HepG2 (cell line): ENCODE measurements around the gene CD7. TPM values are rescaled to one million over a fixed set of nuclear protein-coding genes. Genes with fewer than 3 reads are reported as not detected.
A peak's percentile ranks its signal among the peaks of the same experiment; 100 is the strongest.

Experiments
- AKNA ChIP-seq: sonication (generic); formaldehyde crosslinking; IDR thresholded peaks from 2 replicates; pipeline ENCODE4 v1.4.0; 2020; ENCODE audit warnings: missing genetic modification reagents, borderline replicate concordance
- GATA4 ChIP-seq: sonication (generic); IDR thresholded peaks from 2 replicates; pipeline ENCODE4 v1.6.1; 2016; ENCODE audit warnings: antibody characterized with exemption, low read depth, borderline replicate concordance
- HES4 ChIP-seq: sonication (generic); formaldehyde crosslinking; IDR thresholded peaks from 2 replicates; pipeline ENCODE4 v1.9.0; 2021; ENCODE audit warnings: mild to moderate bottlenecking, missing genetic modification reagents, borderline replicate concordance
- HHEX ChIP-seq: IDR thresholded peaks from 2 replicates; pipeline ENCODE4 v1.6.1; 2016; ENCODE audit warnings: control low read depth
- HNRNPH1 ChIP-seq: fragments of 200-400 bp; formaldehyde crosslinking; optimal IDR thresholded peaks from 2 replicates; pipeline ENCODE3; 2017; ENCODE audit warnings: mild to moderate bottlenecking, low read depth, low read length
- LCORL ChIP-seq, 2 experiments: fragments of 450-650 bp in 1 of 2; sonication (generic) in 1 of 2; formaldehyde crosslinking in 1 of 2; IDR thresholded peaks; 2 replicates each; pipeline versions ENCODE4 v1.5.0 to v1.6.1; 2017 to 2020; ENCODE audit warnings: antibody characterized with exemption in 1 of 2, missing genetic modification reagents in 1 of 2
- MLX ChIP-seq: IDR thresholded peaks from 2 replicates; pipeline ENCODE4 v1.6.1; 2016
- NR1H2 ChIP-seq: sonication (generic); formaldehyde crosslinking; IDR thresholded peaks from 2 replicates; pipeline ENCODE4 v1.8.1; 2022; ENCODE audit warnings: low read depth, missing genetic modification reagents, borderline replicate concordance
- PITX1 ChIP-seq: sonication (generic); formaldehyde crosslinking; IDR thresholded peaks from 2 replicates; pipeline ENCODE4 v1.5.1; 2020; ENCODE audit warnings: mild to moderate bottlenecking, missing genetic modification reagents
- SSRP1 ChIP-seq: IDR thresholded peaks from 2 replicates; pipeline ENCODE4 v1.6.1; 2016; ENCODE audit warnings: control low read depth
- TMF1 ChIP-seq: sonication (generic); formaldehyde crosslinking; IDR thresholded peaks from 2 replicates; pipeline ENCODE4 v1.8.1; 2022; ENCODE audit warnings: low read depth, missing genetic modification reagents
- U2AF2 ChIP-seq: fragments of 200-400 bp; formaldehyde crosslinking; IDR thresholded peaks from 2 replicates; pipeline ENCODE4 v1.6.1; 2017; ENCODE audit warnings: low read depth, mild to moderate bottlenecking, low read length
- ZFP62 ChIP-seq: sonication (generic); formaldehyde crosslinking; IDR thresholded peaks from 2 replicates; pipeline ENCODE4 v1.4.0; 2020; ENCODE audit warnings: missing genetic modification reagents
- ZNF180 ChIP-seq: sonication (generic); formaldehyde crosslinking; IDR thresholded peaks from 2 replicates; pipeline ENCODE4 v1.4.0; 2020; ENCODE audit warnings: low read depth, missing genetic modification reagents, borderline replicate concordance
- ZNF282 ChIP-seq: fragments of 450-650 bp; IDR thresholded peaks from 2 replicates; pipeline ENCODE4 v1.6.1; 2018; ENCODE audit not compliant: partially characterized antibody
- ZNF446 ChIP-seq: sonication (generic); formaldehyde crosslinking; IDR thresholded peaks from 2 replicates; pipeline ENCODE4 v1.5.0; 2020; ENCODE audit warnings: mild to moderate bottlenecking, missing genetic modification reagents
- ZNF576 ChIP-seq: sonication (generic); formaldehyde crosslinking; IDR thresholded peaks from 2 replicates; pipeline ENCODE4 v1.4.0; 2020; ENCODE audit warnings: mild to moderate bottlenecking, missing genetic modification reagents
- ZNF652 ChIP-seq: IDR thresholded peaks from 2 replicates; pipeline ENCODE4 v1.6.1; 2016; ENCODE audit warnings: low read depth, borderline replicate concordance
- ZNF878 ChIP-seq: sonication (generic); formaldehyde crosslinking; IDR thresholded peaks from 2 replicates; pipeline ENCODE4 v1.8.1; 2023; ENCODE audit warnings: mild to moderate bottlenecking, missing genetic modification reagents, moderate library complexity
- polyA plus RNA-seq, 8 experiments: library from polyadenylated mRNA; depleted of rRNA in 3 of 8; stranded (reverse) in 7 of 8; unstranded in 1 of 8; fragments of >200 nt; fragmentation: Illumina TruSeq in 4 of 8; extraction: Trizol in 4 of 8; gene quantifications; 2 replicates each; pipeline versions ENCODE4 v1.2.1 to v1.2.3, GENCODE V29; 2011 to 2016; ENCODE audit warnings: low read depth in 4 of 8, missing spikeins in 1 of 8, mixed read lengths in 1 of 8; ENCODE audit not compliant: insufficient read depth in 1 of 8
- total RNA-seq, 5 experiments: library from RNA; depleted of rRNA; stranded (reverse); fragments of >200 nt; fragmentation: Illumina TruSeq; extraction: Trizol; gene quantifications; 2 replicates each; pipeline ENCODE4 v1.2.3, GENCODE V29; 2016; ENCODE audit warnings: low read depth in 1 of 5
- TF ChIP-seq, protein P1 (sequence below): sonication (generic); formaldehyde crosslinking; IDR thresholded peaks from 2 replicates; pipeline ENCODE4 v1.5.1; 2020; ENCODE audit warnings: mild to moderate bottlenecking, missing genetic modification reagents, borderline replicate concordance
- TF ChIP-seq, protein P2 (sequence below): sonication (generic); formaldehyde crosslinking; IDR thresholded peaks from 2 replicates; pipeline ENCODE4 v1.5.0; 2020; ENCODE audit warnings: mild to moderate bottlenecking, missing genetic modification reagents

Gene CD7
- total and polyA plus RNA-seq, 2 of the 13 experiments (the other 11 are each of a cell fraction or from before 2014, with no cell fraction given), result 67.6 to 76.4 TPM

DNA sequence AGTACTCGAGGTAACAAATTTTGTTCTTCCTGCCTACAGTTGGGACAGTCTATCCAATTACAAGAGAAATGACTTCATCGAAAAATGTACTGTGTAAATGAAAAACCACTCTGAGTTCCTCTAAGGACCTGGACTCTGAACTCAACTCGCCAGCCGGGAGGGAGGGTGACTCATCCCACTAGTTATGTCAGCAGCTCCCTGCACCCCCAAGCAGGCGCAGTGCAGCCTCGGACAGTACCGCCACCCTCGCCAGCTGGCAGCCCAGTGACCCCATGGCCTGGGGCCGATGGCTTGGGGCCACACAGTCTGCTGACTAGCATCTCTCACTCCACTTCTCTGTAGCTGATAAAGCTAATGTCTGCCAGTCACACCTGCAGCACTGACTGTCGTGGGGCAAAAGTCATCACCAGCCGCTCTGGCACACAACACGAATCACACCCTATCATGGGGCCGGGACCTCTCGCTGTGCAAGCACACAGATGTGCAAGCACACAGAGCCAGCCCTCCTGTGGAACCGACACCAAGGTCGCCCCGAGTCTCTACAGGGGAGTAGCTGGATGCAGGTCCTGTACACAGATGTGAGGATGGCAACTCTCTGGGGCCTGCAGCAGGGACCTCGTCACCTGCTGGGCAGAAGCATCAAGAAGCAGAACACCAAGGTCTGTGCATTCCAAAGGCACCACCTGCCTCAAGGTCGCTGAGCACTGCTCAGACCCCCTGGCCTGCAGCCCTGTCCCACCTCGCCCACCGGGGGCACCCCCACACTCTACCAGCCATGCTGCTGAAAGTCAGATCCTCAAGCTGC lies 49.6 kb downstream of the CD7 start (continued):
- TF ChIP-seq MLX, result 0 out of 2 replicates have a peak, but pooled peaks have one; percentile 28
- TF ChIP-seq LCORL (IDR thresholded peaks at IDR 0.05), result peak; percentile 41
- TF ChIP-seq LCORL (CRISPR knock-in tag; IDR thresholded peaks at IDR 0.05), result peak; percentile 98
- TF ChIP-seq PITX1 (CRISPR knock-in tag), result peak; percentile 84
- TF ChIP-seq ZFP62 (CRISPR knock-in tag), result no peak
- TF ChIP-seq, protein P1, sequence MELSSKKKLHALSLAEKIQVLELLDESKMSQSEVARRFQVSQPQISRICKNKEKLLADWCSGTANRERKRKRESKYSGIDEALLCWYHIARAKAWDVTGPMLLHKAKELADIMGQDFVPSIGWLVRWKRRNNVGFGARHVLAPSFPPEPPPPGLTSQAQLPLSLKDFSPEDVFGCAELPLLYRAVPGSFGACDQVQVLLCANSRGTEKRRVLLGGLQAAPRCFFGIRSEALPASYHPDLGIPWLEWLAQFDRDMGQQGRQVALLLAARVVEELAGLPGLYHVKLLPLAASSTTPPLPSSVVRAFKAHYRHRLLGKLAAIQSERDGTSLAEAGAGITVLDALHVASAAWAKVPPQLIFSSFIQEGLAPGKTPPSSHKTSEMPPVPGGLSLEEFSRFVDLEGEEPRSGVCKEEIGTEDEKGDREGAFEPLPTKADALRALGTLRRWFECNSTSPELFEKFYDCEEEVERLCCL, result 0 out of 2 replicates have a peak, but pooled peaks have one; percentile 24
- TF ChIP-seq NR1H2 (CRISPR knock-in tag), result no peak
- TF ChIP-seq ZNF878 (CRISPR knock-in tag), result no peak
- TF ChIP-seq HHEX (CRISPR knock-in tag), result peak; percentile 25; the same call in 1 of the 2 replicates
- TF ChIP-seq ZNF446, result no peak
- no peak for TF ChIP-seq ZNF282
- TF ChIP-seq ZNF652 (CRISPR knock-in tag), result no peak
- no peak for TF ChIP-seq AKNA (CRISPR knock-in tag)
- TF ChIP-seq TMF1 (CRISPR knock-in tag), result no peak; the same call in 1 of the 2 replicates
- TF ChIP-seq ZNF180 (CRISPR knock-in tag), result no peak
- 0 out of 2 replicates have a peak, but pooled peaks have one; percentile 28 for TF ChIP-seq HES4 (CRISPR knock-in tag)
- no peak for TF ChIP-seq U2AF2
- TF ChIP-seq, protein P2, sequence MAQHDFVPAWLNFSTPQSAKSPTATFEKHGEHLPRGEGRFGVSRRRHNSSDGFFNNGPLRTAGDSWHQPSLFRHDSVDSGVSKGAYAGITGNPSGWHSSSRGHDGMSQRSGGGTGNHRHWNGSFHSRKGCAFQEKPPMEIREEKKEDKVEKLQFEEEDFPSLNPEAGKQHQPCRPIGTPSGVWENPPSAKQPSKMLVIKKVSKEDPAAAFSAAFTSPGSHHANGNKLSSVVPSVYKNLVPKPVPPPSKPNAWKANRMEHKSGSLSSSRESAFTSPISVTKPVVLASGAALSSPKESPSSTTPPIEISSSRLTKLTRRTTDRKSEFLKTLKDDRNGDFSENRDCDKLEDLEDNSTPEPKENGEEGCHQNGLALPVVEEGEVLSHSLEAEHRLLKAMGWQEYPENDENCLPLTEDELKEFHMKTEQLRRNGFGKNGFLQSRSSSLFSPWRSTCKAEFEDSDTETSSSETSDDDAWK (CRISPR knock-in tag), result no peak
- TF ChIP-seq ZNF576 (CRISPR knock-in tag), result no peak; the same call in 1 of the 2 replicates
- no peak for TF ChIP-seq HNRNPH1
- TF ChIP-seq GATA4, result no peak
- TF ChIP-seq SSRP1, result no peak
